HG03469 (cell line): Measurements from ENCODE around the gene DUSP7.

Experiments used
- ATAC-seq: cut with Tn5 transposase; IDR thresholded peaks from one replicate; pipeline ENCODE4 v1.9.1; 2021; ENCODE audit warnings: mild to moderate bottlenecking, moderate library complexity, moderate number of reproducible peaks; ENCODE audit not compliant: unreplicated experiment

DUSP7 gene

GRCh38 chr3:52086976-52087663 is 30.7 kb upstream of the DUSP7 start:
- ATAC-seq: no peak

GRCh38 chr3:52086461-52086860 is 30.1 kb upstream of the DUSP7 start:
- no peak for ATAC-seq

GRCh38 chr3:52085681-52086282 is 29.4 kb upstream of the DUSP7 start:
- no peak for ATAC-seq

- no peak for ATAC-seq
Measured at GRCh38 chr3:52084954-52085680, 28.7 kb upstream of the DUSP7 start.

GRCh38 chr3:52084216-52084945 is 28.0 kb upstream of the DUSP7 start:
- ATAC-seq: no peak

- ATAC-seq: no peak
Measured at GRCh38 chr3:52083556-52084087, 27.3 kb upstream of the DUSP7 start.

- no peak for ATAC-seq
Measured at GRCh38 chr3:52082951-52083350, 26.6 kb upstream of the DUSP7 start.

- ATAC-seq: no peak
Measured at GRCh38 chr3:52080830-52081719, 24.7 kb upstream of the DUSP7 start.

GRCh38 chr3:52079958-52080357 is 23.6 kb upstream of the DUSP7 start:
- ATAC-seq: no peak

GRCh38 chr3:52078781-52079560 is 22.6 kb upstream of the DUSP7 start:
- no peak for ATAC-seq

- ATAC-seq: no peak
Measured at GRCh38 chr3:52077925-52078324, 21.6 kb upstream of the DUSP7 start.

- no peak for ATAC-seq
Measured at GRCh38 chr3:52076896-52077780, 20.8 kb upstream of the DUSP7 start.

- no peak for ATAC-seq
Measured at GRCh38 chr3:52073490-52073889, 17.1 kb upstream of the DUSP7 start.

GRCh38 chr3:52072471-52072870 is 16.1 kb upstream of the DUSP7 start:
- no peak for ATAC-seq

GRCh38 chr3:52072020-52072419 is 15.6 kb upstream of the DUSP7 start:
- no peak for ATAC-seq

- ATAC-seq: no peak
Measured at GRCh38 chr3:52070724-52071621, 14.6 kb upstream of the DUSP7 start.

GRCh38 chr3:52069855-52070254 is 13.5 kb upstream of the DUSP7 start:
- ATAC-seq: no peak
